ENCODE data around the gene SMIM32. TPM values are rescaled to one million over a fixed set of nuclear protein-coding genes. Genes with fewer than 3 reads are reported as not detected.

SMIM32 gene
- total RNA-seq: 0.79 and 1.1 TPM in 2 replicates
- long read RNA-seq: 0 reads

GRCh38 chr5:136192526-136193321, at the start of gene SMIM32:
SMIM32 (minus strand) TSS chr5:136193162; CDS start chr5:136192524, 638 bp downstream.
- Mint-ChIP-seq H3K27me3 (peaks cover 69% of the 10 kb centered on the region), H3K4me1 (ENCODE audit: low read depth) (peaks cover 20% of the 10 kb centered on the region), H3K4me3 (ENCODE audit: low read depth) (peak within 1 kb of the TSS; percentile 73), H3K36me3 (ENCODE audit: insufficient read depth) (peaks cover 10% of the 10 kb centered on the region), H3K27ac (peak within 1 kb of the TSS; percentile 92), H3K9me3 (ENCODE audit: low read depth) (no peaks in the 10 kb centered on the region)
- peak; percentile 15 for TF ChIP-seq CTCF (IDR thresholded peaks at IDR 0.05; ENCODE audit: unreplicated experiment)
- peak; percentile 49 for DNase-seq (ENCODE audit: low spot score, unreplicated experiment)

GRCh38 chr5:136242611-136243010, 49.6 kb upstream of the SMIM32 start:
- Mint-ChIP-seq H3K4me1 (ENCODE audit: low read depth) (no peaks in the 10 kb centered on the region), H3K36me3 (ENCODE audit: insufficient read depth) (no peaks in the 10 kb centered on the region), H3K27ac (no peak overlapping the region), H3K27me3 (peaks cover 17% of the 10 kb centered on the region), H3K4me3 (ENCODE audit: low read depth) (no peak overlapping the region), H3K9me3 (ENCODE audit: low read depth) (no peaks in the 10 kb centered on the region)
- no peak for DNase-seq (ENCODE audit: low spot score, unreplicated experiment)
- no peak for TF ChIP-seq CTCF (IDR thresholded peaks at IDR 0.05; ENCODE audit: unreplicated experiment)

- Mint-ChIP-seq H3K9me3 (ENCODE audit: low read depth) (no peaks in the 10 kb centered on the region), H3K27me3 (peaks cover 17% of the 10 kb centered on the region), H3K4me3 (ENCODE audit: low read depth) (no peak overlapping the region), H3K27ac (no peak overlapping the region), H3K36me3 (ENCODE audit: insufficient read depth) (no peaks in the 10 kb centered on the region), H3K4me1 (ENCODE audit: low read depth) (no peaks in the 10 kb centered on the region)
- no peak for TF ChIP-seq CTCF (IDR thresholded peaks at IDR 0.05; ENCODE audit: unreplicated experiment)
- no peak for DNase-seq (ENCODE audit: low spot score, unreplicated experiment)
These were observed 49.2 kb upstream of the SMIM32 start for GRCh38 chr5:136242136-136242535.

- no peak for TF ChIP-seq CTCF (IDR thresholded peaks at IDR 0.05; ENCODE audit: unreplicated experiment)
- Mint-ChIP-seq H3K36me3 (ENCODE audit: insufficient read depth) (no peaks in the 10 kb centered on the region), H3K4me3 (ENCODE audit: low read depth) (no peak overlapping the region), H3K4me1 (ENCODE audit: low read depth) (no peaks in the 10 kb centered on the region), H3K27me3 (peaks cover 13% of the 10 kb centered on the region), H3K9me3 (ENCODE audit: low read depth) (no peaks in the 10 kb centered on the region), H3K27ac (no peak overlapping the region)
- no peak for DNase-seq (ENCODE audit: low spot score, unreplicated experiment)
These were observed 47.9 kb upstream of the SMIM32 start for GRCh38 chr5:136240894-136241293.

GRCh38 chr5:136236479-136237083, 43.6 kb upstream of the SMIM32 start:
- no peak for DNase-seq (ENCODE audit: low spot score, unreplicated experiment)
- no peaks in the 10 kb centered on the region for H3K4me1 Mint-ChIP-seq (ENCODE audit: low read depth)
- H3K36me3 Mint-ChIP-seq (ENCODE audit: insufficient read depth): no peaks in the 10 kb centered on the region
- H3K9me3 Mint-ChIP-seq (ENCODE audit: low read depth): no peaks in the 10 kb centered on the region
- H3K27ac Mint-ChIP-seq: no peak overlapping the region
- peaks cover 10% of the 10 kb centered on the region for H3K27me3 Mint-ChIP-seq
- no peak overlapping the region for H3K4me3 Mint-ChIP-seq (ENCODE audit: low read depth)
- TF ChIP-seq CTCF (IDR thresholded peaks at IDR 0.05; ENCODE audit: unreplicated experiment): no peak

Data from progenitor cell of endocrine pancreas (in vitro differentiated cells).